ENCODE measurements around the gene USP32. TPM values are rescaled to one million over a fixed set of nuclear protein-coding genes. Genes with fewer than 3 reads are reported as not detected.

The USP32 gene
- total and polyA plus RNA-seq, 4 donors, result 11.6 to 103 (median 42.9) TPM

- TF ChIP-seq ZBTB33 (IDR thresholded peaks at IDR 0.05), result no peak
- TF ChIP-seq, protein P1, sequence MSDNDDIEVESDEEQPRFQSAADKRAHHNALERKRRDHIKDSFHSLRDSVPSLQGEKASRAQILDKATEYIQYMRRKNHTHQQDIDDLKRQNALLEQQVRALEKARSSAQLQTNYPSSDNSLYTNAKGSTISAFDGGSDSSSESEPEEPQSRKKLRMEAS (IDR thresholded peaks at IDR 0.05), result no peak
- TF ChIP-seq RXRA (IDR thresholded peaks at IDR 0.05), result no peak
- no peak for TF ChIP-seq FOXA1 (IDR thresholded peaks at IDR 0.05)
- no peak for TF ChIP-seq GABPA (IDR thresholded peaks at IDR 0.05 in 1 of 2, conservative IDR thresholded peaks at IDR 0.05 in 1 of 2)
- TF ChIP-seq RAD21 (IDR thresholded peaks at IDR 0.05), result no peak
- no peak for TF ChIP-seq EGR1 (IDR thresholded peaks at IDR 0.05; ENCODE audit: low read depth in 2 of 2)
- TF ChIP-seq HNF4G (IDR thresholded peaks at IDR 0.05), result no peak
- TF ChIP-seq JUND (IDR thresholded peaks at IDR 0.05), result no peak
- TF ChIP-seq ATF3 (IDR thresholded peaks at IDR 0.05), result no peak
- TF ChIP-seq TAF1 (conservative IDR thresholded peaks at IDR 0.05), result no peak
- no peak for TF ChIP-seq HNF4A (conservative IDR thresholded peaks at IDR 0.05)
- no peak for TF ChIP-seq REST (IDR thresholded peaks at IDR 0.05)
- TF ChIP-seq SP1 (IDR thresholded peaks at IDR 0.05), result no peak
- no peak for TF ChIP-seq FOXA2 (IDR thresholded peaks at IDR 0.05)
- TF ChIP-seq, protein P2, sequence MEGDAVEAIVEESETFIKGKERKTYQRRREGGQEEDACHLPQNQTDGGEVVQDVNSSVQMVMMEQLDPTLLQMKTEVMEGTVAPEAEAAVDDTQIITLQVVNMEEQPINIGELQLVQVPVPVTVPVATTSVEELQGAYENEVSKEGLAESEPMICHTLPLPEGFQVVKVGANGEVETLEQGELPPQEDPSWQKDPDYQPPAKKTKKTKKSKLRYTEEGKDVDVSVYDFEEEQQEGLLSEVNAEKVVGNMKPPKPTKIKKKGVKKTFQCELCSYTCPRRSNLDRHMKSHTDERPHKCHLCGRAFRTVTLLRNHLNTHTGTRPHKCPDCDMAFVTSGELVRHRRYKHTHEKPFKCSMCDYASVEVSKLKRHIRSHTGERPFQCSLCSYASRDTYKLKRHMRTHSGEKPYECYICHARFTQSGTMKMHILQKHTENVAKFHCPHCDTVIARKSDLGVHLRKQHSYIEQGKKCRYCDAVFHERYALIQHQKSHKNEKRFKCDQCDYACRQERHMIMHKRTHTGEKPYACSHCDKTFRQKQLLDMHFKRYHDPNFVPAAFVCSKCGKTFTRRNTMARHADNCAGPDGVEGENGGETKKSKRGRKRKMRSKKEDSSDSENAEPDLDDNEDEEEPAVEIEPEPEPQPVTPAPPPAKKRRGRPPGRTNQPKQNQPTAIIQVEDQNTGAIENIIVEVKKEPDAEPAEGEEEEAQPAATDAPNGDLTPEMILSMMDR (IDR thresholded peaks at IDR 0.05; ENCODE audit: low read depth, low read length, missing input control), result no peak
- TF ChIP-seq YY1 (IDR thresholded peaks at IDR 0.05), result no peak
- no peak for TF ChIP-seq NR2F2 (IDR thresholded peaks at IDR 0.05)
- no peak for DNase-seq (ENCODE audit: low spot score)
- no peaks in the 10 kb centered on the region for H3K4me1 ChIP-seq (ENCODE audit: control insufficient read depth in 4 of 4, insufficient read depth in 4 of 4, low read length in 3 of 4)
- no peak overlapping the region for H3K9ac ChIP-seq (ENCODE audit: low read depth in 1 of 2, low read length in 2 of 2)
- H3K27me3 ChIP-seq (ENCODE audit: control insufficient read depth in 4 of 4, insufficient read depth in 4 of 4, low read length in 3 of 4), result no peaks in the 10 kb centered on the region
- H3K36me3 ChIP-seq (ENCODE audit: control insufficient read depth in 4 of 4, insufficient read depth in 3 of 4, low read depth in 1 of 4, low read length in 3 of 4), result no peaks in the 10 kb centered on the region
- H3K9me3 ChIP-seq (ENCODE audit: control insufficient read depth in 4 of 4, low read length in 3 of 4), result no peaks in the 10 kb centered on the region
- no peak overlapping the region for H3K4me3 ChIP-seq (ENCODE audit: low read depth in 1 of 3, low read length in 3 of 3)
- WGBS, result 90% methylated on average over 4 of the region's 4 CpGs
- no peak overlapping the region for H3K27ac ChIP-seq (ENCODE audit: low read depth in 1 of 2, low read length in 2 of 2)
These were observed 29.6 kb downstream of the USP32 start for GRCh38 chr17:60362329-60362728.
